GM21447 (cell line): ENCODE results near the gene NMBR.
"Not testable (repeated sequence)": the region's sequence is repeated elsewhere in the genome, so short reads cannot be mapped to it uniquely, and the experiment has no call there.

ENCODE experiments used
- ATAC-seq: cut with Tn5 transposase; IDR thresholded peaks from one replicate; pipeline ENCODE4 v1.9.1; 2021; ENCODE audit not compliant: unreplicated experiment

Gene NMBR

DNA sequence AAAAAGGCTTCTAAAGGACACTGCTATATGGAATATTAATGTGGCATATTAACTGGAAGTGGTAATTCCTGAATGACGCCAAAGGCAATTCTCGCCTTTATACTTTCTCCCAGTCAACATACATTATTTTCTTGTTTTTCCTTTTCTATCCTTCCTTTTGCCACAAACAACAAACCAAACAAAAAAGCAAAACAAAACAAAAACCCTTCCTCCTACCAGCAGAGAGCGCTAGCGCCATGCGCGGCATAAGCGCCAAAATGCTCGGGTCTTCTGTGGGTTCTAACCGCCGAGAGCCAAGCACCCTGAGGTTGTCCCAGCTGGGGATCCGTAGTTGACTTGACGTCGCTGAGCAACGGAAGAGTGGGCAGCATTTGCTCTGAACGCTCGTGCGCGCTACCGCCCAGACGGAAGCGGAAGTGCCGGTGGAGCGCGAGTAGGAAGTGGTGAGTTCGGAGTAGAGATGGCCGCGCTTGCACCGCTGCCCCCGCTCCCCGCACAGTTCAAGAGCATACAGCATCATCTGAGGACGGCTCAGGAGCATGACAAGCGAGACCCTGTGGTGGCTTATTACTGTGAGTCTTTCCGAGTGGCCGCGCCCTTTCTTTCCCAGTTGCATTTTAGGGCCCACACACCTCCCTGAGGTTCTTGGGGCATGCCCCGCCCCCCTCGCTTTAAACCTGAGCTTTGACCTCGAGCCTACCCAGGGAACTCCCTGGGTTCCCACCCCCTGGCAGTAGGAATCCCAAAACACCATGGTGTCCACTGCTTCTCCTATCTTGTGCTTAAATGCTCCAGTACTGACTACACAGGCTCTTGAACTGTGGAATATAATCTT lies at the start of gene NMBR, which contains the start of gene VTA1:
NMBR (minus strand) TSS at position 295 of the 835 bp plus-strand sequence. CDS start 58,464 bp downstream, outside the sequence.
VTA1 (plus strand) TSS at position 436 of the 835 bp plus-strand sequence; CDS start at position 461, 25 bp downstream.
- ATAC-seq: peak; percentile 99

DNA sequence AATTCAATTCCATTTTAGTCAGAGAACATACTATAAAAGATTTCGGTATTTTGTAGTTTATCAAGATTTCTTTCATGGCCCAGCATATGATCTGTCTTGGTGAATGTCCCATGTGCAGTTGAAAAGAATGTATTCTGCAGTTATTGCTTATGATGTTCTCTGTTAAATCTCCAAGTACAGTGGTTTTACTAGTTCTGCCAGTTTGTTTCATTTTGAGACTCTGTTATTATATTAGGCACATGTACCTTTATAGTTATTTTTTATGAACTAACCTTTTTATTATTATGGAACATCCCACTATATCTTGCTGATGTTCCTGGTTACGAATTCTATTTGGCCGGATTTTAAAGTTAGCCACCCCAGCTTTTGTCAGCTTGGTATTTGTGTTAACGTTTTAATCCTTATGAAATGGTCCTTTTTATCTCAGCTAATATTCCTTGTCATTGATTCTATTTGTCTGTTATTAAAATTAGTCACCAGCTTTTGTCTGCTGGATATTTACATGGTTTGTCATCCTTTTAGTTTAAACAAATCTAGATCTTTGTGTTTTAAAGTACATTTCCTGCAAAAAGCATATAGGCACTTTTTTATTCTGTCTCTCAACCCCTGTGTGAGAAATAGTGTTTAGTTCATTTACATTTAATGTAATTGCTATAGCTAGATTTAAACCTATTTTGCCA lies 49.1 kb upstream of the NMBR start:
- no peak for ATAC-seq

DNA sequence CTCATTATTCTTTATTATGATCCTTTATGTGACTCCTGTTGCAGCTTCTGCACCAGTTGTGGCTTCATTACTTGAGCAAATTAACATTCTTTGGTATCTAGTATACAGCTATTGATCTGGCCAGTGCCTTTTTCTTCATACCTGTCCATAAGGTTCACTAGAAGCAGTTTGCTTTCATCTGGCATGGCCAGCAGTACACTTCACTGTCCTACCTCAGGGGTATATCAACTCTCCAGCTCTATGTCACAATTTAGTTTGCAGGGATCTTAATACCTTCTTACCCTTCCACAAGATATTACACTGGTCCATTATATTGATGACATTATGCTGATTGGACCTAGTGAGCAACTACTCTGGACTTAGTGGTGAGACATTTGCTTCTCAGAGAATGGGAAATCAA lies 46.7 kb upstream of the NMBR start:
- ATAC-seq: no peak

DNA sequence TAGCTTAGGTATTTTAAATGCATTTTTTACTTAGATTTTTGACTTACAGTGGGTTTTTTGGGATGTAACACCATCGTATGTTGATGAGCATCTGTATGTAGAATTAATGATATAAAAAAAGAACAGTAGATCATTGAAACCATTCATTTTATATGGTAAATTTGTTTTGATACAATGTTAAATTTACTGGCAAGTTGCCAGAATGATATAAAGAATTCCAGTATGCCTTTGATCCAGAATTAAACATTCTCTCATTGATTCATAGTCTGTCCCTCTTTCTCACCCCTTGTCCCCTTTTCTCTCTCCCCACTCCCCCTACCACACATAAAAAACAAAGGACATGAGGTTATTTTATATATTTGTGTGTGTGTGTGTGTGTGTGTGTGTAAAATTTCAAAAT lies 45.4 kb upstream of the NMBR start:
- ATAC-seq: no peak

DNA sequence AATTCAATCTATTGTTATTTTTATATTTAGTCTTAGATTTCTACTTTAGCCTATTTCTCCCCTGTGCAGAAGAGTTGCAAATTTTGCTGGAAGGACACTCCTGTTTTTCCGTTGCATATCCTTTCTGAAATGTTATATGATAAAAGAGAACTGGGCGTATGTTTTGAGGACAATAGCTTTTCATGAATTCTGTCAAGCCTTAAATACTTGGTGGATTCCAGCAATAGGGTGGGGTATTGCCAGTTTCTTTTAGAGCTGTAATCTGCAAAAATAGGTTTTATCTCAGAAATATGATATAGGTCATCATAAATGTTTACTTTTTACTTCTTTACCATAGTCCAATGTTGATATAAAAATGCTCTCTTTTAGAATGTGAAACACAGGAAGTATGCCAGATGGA lies 42.1 kb upstream of the NMBR start:
- ATAC-seq: no peak

DNA sequence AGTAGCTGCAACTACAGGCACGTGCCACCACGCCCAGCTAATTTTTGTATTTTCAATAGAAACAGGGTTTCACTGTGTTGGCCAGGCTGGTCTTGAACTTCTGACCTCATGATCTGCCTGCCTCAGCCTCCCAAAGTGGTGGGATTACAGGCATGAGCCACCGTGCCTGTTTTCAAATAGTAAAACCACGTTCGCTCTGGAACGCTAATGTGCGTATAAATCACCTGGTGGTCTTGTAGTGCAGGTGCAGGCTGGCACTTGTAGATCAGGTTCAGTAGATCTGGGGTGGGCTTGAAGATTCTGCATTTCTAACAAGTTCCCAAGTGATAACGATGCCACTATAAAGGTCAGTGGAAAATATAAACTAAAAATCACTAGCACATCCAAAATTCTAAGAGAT lies 41.4 kb upstream of the NMBR start:
- ATAC-seq: not testable (repeated sequence)

DNA sequence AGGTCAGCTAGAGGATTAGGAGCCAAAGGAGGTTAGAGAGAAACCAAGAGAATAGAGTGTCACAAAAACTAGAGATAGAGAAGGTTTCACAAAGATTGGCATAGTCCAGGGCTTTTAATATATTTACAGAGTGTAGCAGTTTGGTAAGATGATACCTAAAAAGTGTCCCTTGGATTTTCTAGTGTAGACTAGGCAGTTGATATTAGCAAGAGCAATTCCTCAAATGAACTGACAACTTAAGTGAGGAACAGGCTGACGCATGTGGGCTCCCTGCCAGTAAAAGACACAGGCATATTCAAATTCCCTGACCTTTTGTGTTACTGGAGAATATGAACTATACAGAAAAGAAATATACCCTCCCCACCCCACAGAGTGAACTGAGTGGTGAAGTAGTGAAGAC lies 40.3 kb upstream of the NMBR start:
- no peak for ATAC-seq

DNA sequence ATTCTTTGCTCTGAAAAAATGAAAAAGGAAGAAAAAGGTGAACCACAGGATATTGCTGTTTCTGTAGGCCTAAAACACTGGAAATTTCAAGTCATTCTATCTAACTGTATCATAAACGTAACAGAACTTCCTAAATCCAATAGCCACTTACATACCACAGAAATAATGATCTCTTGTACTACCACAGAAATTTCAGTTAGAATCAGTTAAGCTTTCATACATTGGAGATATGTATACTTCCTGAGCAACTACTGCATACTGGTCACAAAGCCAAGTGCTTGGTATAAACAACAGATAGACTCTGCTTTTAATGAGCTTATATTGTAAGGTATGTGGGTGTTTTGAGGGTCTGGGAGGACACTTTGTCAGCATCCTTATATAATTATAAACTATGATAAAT lies 38.7 kb upstream of the NMBR start:
- ATAC-seq: no peak

DNA sequence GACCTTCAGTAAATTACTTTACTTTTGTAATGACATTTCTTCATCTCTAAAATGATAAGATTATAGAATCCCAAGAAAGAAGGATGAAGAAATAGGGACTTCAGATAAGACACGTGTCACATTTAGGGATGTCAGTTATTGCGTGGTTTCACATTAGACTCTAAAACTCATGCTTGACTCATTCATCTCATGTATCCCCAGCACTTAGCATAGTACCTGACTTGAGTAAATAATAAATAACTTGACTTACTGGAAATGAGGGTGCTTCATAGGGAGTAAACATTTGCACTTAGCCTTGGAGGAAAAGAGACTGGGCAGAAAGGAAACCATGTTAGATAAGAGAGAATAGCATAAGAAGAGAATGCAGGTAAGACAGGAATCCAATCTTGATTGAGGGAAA lies 37.4 kb upstream of the NMBR start:
- no peak for ATAC-seq

DNA sequence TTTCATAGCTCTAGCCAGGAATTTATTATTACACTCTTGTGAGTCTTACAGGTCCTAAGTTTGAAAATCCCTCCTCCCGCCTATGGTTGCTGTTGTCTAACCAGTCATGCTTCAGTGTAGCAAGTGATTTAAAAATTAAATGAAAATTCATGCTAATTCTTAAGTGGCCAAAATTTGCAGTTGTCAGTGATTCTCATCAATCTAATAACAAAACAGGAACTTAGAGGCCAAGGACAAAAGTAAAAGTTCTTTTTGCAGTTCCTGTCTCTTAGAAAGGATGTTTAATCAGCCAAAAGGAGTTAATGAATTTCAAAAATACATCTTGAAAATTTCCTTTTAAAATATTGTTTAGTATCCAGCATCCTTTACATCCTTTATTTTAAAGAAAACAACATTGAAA lies 36.4 kb upstream of the NMBR start:
- no peak for ATAC-seq

DNA sequence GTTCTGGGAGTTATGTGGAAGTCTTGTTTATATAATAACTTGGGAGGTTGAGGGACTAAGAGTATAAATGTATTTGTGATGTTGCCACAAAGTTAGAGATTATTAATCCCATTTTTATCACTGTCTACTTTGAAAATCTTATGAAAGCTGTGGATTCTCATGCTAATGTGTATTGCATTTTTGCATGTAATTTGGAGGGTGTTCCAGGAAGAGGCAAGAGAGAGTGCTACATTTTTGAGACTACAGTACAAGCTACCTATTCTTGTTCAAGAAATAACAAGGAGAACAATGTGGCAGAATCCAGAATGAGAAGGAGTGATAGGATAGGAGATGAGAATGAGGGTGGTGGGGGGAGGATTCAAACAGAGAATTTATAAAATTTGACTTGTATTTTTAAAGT lies 35.1 kb upstream of the NMBR start:
- no peak for ATAC-seq

DNA sequence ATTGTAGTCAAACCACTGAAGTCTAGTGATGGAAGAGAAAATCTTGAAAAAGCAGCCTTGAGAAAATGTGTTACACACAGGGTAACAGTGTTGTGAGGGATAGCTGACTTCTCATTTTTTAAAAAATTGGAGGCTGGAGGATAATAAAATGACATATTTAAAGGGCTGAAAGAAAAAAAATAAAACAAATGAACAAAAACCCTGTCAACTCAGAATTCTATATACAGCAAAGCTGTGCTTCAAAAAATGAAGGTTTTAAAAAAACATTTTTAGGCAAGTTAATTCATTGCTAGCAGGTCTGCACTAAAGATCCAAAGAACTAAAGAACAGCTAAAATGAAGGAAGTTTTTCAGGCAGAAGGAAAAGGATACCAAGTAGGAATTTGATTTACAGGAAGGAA lies 31.2 kb upstream of the NMBR start:
- ATAC-seq: no peak

DNA sequence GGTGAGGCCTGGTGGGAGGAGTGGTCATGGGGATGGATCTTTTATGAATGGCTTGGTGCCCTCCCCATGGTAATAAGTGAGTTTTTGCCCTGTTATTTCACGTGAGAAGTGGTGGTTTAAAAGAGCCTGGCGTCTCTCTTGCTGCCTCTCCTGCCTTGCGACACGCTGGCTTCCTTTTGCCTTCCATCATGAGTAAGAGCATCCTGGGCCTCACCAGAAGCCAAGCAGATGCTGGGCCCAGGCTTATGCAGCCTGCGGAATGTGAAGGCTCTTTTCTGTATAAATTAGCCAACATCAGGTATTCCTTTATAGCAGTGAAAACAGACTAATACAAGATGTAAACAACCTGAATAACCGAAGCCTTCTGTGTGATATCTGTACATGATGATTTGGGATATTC lies 27.8 kb upstream of the NMBR start:
- no peak for ATAC-seq

DNA sequence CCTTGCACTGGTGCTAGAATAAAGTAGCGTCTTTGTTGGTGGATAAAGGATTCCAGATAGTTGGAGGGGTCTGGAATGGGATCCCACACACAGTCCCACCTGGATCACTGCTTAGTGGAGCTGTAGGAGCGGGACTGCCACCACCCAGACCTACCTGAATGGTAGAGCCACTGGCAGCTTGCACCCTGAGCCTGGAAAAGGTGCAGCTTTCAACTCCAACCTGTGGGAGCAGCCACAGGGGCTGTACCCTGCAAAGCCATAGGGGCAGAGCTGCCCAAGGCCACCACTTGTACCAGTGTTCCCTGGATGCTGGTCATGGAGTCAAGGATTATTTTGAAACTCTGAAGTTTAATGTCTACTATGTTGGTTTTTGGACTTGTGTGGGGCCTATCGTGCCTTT lies 27.1 kb upstream of the NMBR start:
- no peak for ATAC-seq

DNA sequence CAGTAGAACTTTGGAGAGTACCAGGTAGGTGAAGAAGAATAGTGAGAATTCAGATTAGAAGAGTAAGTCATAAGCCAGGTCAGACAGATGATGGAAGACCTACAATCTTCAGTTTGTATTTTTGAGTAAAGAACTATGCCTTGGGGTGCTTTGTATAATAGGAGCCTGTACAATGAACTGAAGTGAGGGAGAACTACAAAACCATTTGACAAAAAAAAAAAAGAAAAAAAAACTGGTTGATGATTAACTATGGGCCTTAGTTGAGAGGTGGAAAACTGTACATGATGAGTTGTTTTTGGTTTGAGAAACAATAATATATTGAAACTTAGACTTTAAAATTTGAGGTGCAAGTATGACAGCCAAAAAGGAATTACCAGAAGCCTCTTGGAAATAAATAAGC lies 25.8 kb upstream of the NMBR start:
- no peak for ATAC-seq

DNA sequence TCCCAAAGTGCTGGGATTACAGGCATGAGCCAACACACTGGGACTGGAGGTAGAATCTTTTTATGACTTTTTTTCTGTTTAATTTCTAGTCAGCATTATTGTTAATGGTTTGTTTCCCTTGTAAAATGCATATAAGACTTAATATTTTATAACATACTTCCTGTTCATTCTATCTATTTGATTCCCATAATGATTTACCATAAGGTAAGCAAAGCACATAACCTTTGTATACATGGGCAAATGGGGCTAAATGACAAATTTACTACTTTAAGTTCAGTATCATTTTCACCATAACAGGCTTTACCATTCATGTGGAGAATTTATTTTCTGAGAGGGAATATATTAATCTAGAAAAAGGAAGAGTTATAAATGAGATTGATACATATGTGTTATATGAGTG lies 24.4 kb upstream of the NMBR start:
- ATAC-seq: no peak

DNA sequence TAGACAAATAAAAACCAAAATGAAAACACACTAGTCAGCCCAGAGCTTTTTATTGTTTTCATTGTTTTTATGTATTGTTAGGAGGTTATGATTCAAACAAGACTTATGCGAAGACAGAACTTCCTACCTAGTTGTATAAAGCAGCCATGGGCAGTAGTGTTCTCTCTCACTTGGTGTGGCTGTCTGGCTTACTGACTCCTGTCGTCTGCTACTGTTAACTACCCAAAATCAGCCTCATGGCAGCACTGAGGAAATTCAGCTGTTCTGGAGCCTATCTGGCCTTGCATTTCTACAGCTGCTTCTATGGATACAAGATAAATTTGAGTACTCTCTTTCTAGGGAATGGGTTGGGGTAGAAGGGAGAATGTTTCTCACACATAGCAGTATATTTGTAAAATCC lies 20.6 kb upstream of the NMBR start:
- no peak for ATAC-seq

DNA sequence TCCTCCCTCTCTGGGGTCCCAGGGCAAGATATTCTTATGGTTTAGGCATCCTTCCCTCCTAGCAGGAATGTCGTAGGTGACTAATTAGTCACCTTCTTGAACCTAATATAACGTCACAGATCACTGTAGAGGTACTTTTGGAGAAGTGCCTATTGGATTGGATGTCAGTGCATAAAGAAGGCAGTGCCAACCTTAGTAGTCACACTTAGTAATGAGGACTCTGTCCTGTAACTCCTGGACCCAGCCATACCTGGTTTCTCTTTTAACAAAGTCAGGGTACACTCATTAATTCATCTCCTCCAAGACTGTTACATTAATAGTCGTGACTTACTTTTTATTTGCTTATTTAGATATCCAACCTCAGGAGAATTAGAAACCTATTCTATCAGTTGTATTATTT lies 20.1 kb upstream of the NMBR start:
- no peak for ATAC-seq

DNA sequence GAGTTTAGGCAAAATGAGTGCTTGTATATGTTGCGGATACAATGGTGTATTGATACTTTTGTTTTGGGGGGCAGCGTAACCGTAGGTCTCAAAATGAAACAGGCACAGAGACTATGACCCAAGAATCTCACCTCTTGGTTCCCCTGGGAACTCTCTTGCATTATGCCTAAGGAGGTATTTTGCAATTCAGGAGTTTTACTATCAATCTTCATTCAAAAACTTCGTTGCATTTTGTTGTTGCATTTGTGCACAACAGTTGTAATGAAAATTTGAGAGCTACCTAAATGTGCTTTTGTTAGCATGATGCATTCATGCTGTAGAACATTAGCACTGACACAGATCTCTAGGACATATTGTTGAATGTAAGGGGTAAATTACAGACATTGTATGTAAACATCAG lies 18.3 kb upstream of the NMBR start:
- ATAC-seq: no peak

DNA sequence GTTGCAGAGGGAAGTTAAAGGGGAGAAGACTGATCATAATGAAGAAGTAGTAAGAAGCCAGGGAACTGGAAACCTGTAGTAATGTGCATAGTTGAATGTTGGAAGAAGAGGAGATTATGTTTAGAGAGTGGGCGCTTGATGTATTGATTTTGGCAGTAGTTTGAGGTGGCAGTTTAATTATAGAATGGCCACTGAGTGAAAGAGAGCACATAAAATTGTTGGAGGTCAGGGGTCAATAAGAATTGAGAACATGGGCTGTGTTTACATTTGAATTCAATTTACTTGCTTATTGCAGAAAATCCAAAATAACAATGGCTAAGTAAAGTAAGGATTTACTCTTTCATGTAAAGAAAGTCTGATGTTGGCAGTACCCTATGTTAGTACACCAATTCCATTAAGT lies 15.9 kb upstream of the NMBR start:
- ATAC-seq: no peak

DNA sequence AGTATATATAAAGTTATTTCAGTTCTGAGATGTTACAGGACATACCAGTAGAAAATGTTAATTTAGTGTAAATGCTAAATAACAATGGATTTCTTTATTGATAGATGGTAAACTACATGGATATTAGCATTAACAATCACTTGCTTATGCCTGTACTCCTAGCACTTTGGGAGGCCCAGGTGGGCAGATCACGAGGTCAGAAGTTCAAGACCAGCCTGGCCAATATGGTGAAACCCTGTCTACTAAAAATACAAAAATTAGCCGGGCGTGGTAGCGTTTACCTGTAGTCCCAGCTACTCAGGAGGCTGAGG lies 9.8 kb upstream of the NMBR start:
- not testable (repeated sequence) for ATAC-seq

DNA sequence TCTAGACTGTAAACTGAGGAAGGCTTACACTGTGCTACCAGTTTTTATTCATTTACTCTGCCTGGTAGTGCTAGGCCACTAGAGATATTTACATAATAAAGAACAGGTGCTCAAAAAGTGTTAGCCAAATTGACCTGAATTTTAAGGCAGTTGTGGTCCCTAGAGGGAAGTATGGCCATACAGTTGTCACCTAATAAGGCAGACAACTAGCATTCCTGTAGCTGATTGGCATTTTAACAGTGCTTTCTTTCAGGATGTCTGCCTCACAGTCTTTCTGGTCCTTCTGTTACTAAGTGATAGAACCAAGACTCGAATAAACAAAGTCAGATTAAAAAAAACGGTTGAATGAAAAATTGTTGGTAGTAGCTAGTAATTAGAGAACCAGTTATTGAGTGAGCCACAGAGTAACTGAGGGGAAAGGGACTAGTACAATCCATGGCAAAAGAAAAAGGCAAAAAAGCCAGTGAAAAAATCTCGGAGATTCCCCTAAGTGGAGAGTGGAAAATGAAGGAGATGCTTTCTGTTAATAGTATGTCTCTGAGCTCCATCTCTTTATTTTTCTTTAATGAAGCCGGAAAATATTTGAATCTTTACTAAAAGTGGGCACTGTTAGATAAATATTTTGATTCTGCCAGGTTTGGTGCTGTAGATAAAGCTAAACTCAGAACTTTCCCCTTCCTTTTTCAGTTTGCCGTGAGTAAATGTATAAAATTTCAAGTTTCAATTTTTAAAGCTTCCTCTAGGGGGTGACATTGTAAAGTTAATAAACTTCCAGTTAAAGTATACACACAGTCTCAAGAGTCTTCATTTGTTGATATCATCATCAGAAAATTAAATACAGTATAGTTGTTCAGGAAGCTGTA lies 9.2 kb upstream of the NMBR start:
- ATAC-seq: no peak
